ENCODE results near the gene EGFR.

DNA sequence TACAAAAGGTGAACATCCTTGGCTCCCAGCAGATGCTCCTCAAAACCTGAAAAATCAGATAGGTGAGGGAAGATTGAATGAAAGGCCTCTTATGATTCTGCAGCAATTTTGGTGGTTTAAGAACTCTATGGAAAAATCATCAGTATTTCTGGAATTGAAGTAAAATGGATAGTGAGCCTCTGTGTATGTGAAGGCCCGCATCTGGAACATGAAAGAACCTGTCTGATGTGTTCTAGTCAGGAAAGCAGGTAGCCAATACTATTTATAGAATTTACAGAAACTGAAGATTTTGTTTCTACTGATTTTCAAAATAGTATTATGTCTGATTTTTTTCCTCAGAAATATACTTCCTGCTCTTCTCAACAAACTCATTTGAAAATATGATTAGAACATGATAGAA is 37.3 kb downstream of the EGFR start:
- TF ChIP-seq POLR2A (IDR thresholded peaks at IDR 0.05; ENCODE audit: extremely low read depth, insufficient read length) (no peak), MYC (IDR thresholded peaks at IDR 0.05; ENCODE audit: low read depth, low read length) (no peak)
- TF ChIP-seq, protein P1, sequence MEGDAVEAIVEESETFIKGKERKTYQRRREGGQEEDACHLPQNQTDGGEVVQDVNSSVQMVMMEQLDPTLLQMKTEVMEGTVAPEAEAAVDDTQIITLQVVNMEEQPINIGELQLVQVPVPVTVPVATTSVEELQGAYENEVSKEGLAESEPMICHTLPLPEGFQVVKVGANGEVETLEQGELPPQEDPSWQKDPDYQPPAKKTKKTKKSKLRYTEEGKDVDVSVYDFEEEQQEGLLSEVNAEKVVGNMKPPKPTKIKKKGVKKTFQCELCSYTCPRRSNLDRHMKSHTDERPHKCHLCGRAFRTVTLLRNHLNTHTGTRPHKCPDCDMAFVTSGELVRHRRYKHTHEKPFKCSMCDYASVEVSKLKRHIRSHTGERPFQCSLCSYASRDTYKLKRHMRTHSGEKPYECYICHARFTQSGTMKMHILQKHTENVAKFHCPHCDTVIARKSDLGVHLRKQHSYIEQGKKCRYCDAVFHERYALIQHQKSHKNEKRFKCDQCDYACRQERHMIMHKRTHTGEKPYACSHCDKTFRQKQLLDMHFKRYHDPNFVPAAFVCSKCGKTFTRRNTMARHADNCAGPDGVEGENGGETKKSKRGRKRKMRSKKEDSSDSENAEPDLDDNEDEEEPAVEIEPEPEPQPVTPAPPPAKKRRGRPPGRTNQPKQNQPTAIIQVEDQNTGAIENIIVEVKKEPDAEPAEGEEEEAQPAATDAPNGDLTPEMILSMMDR (IDR thresholded peaks at IDR 0.05; ENCODE audit: low read depth, low read length): no peak
- TF ChIP-seq, protein P2, sequence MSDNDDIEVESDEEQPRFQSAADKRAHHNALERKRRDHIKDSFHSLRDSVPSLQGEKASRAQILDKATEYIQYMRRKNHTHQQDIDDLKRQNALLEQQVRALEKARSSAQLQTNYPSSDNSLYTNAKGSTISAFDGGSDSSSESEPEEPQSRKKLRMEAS (IDR thresholded peaks at IDR 0.05; ENCODE audit: low read depth, low read length): no peak
